CD4-positive, alpha-beta memory T cell (primary cell): ENCODE measurements around the gene SLC16A1. TPM values are rescaled to one million over a fixed set of nuclear protein-coding genes. Genes with fewer than 3 reads are reported as not detected.

Experiments used
- CTCF ChIA-PET: fragments of 350-600 bp; sonication (Branson Sonifier 250); formaldehyde crosslinking; loops from one replicate; lab custom pipeline; 2021; ENCODE audit warnings: inconsistent platforms; ENCODE audit not compliant: partially characterized antibody; lab: Charles Lee
- POLR2A ChIA-PET: fragments of 350-600 bp; sonication (Branson Sonifier 250); formaldehyde crosslinking; loops from one replicate; lab custom pipeline; 2021; ENCODE audit not compliant: partially characterized antibody; lab: Charles Lee
- DNase-seq, 5 donors: peaks; one replicate each; pipeline versions ENCODE4 v3.0.0 to v3.0.0-alpha.2; 2020 to 2022; ENCODE audit warnings: mixed read lengths in 1 of 5
- H3K27ac ChIP-seq: one replicate; pipeline ENCODE4 v1.7.0; 2013; ENCODE audit warnings: low read depth, low read length
- H3K27me3 ChIP-seq: 2 replicates; pipeline ENCODE4 v1.7.0; 2013; ENCODE audit warnings: mild to moderate bottlenecking, low read length, moderate library complexity; ENCODE audit not compliant: insufficient read depth
- H3K36me3 ChIP-seq: 2 replicates; pipeline ENCODE4 v1.7.0; 2013; ENCODE audit warnings: mild to moderate bottlenecking, low read length, moderate library complexity; ENCODE audit not compliant: insufficient read depth
- H3K4me1 ChIP-seq: 2 replicates; pipeline ENCODE4 v1.7.0; 2013; ENCODE audit warnings: mild to moderate bottlenecking, low read length, moderate library complexity; ENCODE audit not compliant: insufficient read depth
- H3K4me3 ChIP-seq, 2 donors: one replicate each; pipeline ENCODE4 v1.7.0; 2013; ENCODE audit warnings: low read length in 2 of 2, mild to moderate bottlenecking in 1 of 2
- H3K9me3 ChIP-seq, 2 donors: one replicate each; pipeline ENCODE4 v1.7.0; 2013; ENCODE audit warnings: low read length in 2 of 2, control low read depth in 1 of 2; ENCODE audit not compliant: control insufficient read depth in 1 of 2
- H3K27ac Mint-ChIP-seq, 7 donors: one replicate each; pipeline ENCODE4 v1.8.0; 2020 to 2021; ENCODE audit warnings: mixed read lengths in 7 of 7, mild to moderate bottlenecking in 6 of 7, inconsistent platforms in 3 of 7, moderate library complexity in 3 of 7
- H3K27me3 Mint-ChIP-seq, 2 donors: one replicate each; pipeline ENCODE4 v1.8.0; 2020 to 2021; ENCODE audit warnings: mixed read lengths in 2 of 2
- H3K36me3 Mint-ChIP-seq, 2 donors: one replicate each; pipeline ENCODE4 v1.8.0; 2020 to 2021; ENCODE audit warnings: mixed read lengths in 2 of 2, inconsistent platforms in 1 of 2, mild to moderate bottlenecking in 1 of 2
- H3K4me1 Mint-ChIP-seq, 4 donors: one replicate each; pipeline ENCODE4 v1.8.0; 2020 to 2021; ENCODE audit warnings: mixed read lengths in 4 of 4, mild to moderate bottlenecking in 1 of 4
- H3K4me3 Mint-ChIP-seq, 8 donors: one replicate each; pipeline ENCODE4 v1.8.0; 2020 to 2021; ENCODE audit warnings: mixed read lengths in 8 of 8, mild to moderate bottlenecking in 7 of 8, moderate library complexity in 6 of 8, inconsistent platforms in 3 of 8
- H3K9me3 Mint-ChIP-seq, 8 donors: one replicate each; pipeline ENCODE4 v1.8.0; 2020 to 2021; ENCODE audit warnings: mixed read lengths in 8 of 8, mild to moderate bottlenecking in 5 of 8, inconsistent platforms in 3 of 8, moderate library complexity in 1 of 8
- intact Hi-C: fragments of 100-400 bp; cut with micrococcal nuclease; formaldehyde crosslinking; loops from one replicate; pipeline ENCODE4 v1.15.1; 2023
- polyA plus RNA-seq, 2 donors: library from polyadenylated mRNA; unstranded; fragments of 300-500 nt; fragmentation: Illumina TruSeq; gene quantifications; one replicate each; pipeline ENCODE4 v1.2.3, GENCODE V29; 2021
- total RNA-seq, 2 experiments: library from RNA; stranded (reverse); gene quantifications; one replicate each; pipeline ENCODE4 v1.2.3, GENCODE V29; 2021

SLC16A1 gene
- total and polyA plus RNA-seq, 4 experiments from 2014 or later = 9.7 to 14.8 (median 11.3) TPM

DNA sequence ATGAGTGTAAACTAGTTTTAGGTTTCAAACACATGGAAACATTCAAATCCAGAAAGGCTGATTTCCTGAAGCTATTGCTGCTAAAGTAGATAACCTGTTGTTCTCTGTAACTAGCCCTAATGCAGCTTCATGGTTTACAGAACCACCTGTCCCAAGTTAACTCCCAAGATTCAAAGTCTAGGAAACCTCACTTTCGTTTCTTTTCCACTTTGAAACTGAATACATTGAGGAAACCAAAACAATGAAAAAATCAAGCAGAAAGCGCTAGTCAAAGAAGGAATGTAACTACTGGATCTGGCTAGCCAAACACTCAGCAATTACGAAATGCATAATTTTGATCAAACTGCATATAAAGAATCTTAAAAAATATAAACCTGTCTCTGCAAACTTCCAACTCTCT is 17.8 kb downstream of the SLC16A1 start:
- Histone ChIP-seq H3K27ac (no peak overlapping the region), H3K27me3 (no peaks in the 10 kb centered on the region), H3K4me3 (no peak overlapping the region), H3K36me3 (no peaks in the 10 kb centered on the region), H3K9me3 (no peaks in the 10 kb centered on the region), H3K4me1 (peaks cover 22% of the 10 kb centered on the region)
- no peak for DNase-seq
- Mint-ChIP-seq H3K4me1 (peaks cover 7 to 15% (median 13%) of the 10 kb centered on the region in 4 donors), H3K27me3 (no peaks in the 10 kb centered on the region), H3K9me3 (no peaks in the 10 kb centered on the region), H3K36me3 (no peaks in the 10 kb centered on the region), H3K4me3 (no peak overlapping the region), H3K27ac (no peak overlapping the region)
- CTCF ChIA-PET = no interaction called here
- intact Hi-C loops = no loop called here
- POLR2A ChIA-PET = no interaction called here

DNA sequence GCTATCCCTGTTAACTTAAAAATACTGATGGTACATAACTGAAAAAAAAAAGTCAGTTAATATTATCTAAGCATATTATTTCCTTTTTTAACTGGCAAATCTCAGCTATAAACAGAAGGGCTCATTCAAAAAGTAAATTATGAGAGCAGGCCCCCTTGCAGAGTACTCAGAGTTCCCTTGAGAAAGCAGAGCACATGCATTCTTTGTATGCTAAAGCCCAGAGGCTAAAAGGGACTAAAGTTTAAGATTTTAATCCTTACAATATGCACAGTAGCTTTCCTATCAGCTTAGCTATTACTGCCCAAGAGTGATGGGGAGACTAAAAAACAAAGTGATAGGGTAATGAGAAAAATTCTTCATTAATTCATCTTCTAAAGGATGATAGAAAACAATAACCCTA is 18.5 kb downstream of the SLC16A1 start:
- Mint-ChIP-seq H3K27ac (peak overlapping the region in 2 of 7 donors; percentile 14 to 50), H3K27me3 (no peaks in the 10 kb centered on the region), H3K4me1 (peaks cover 7 to 15% (median 13%) of the 10 kb centered on the region in 4 donors), H3K9me3 (no peaks in the 10 kb centered on the region), H3K4me3 (no peak overlapping the region), H3K36me3 (no peaks in the 10 kb centered on the region)
- Histone ChIP-seq H3K4me1 (peaks cover 22% of the 10 kb centered on the region), H3K27ac (no peak overlapping the region), H3K9me3 (no peaks in the 10 kb centered on the region), H3K27me3 (no peaks in the 10 kb centered on the region), H3K36me3 (no peaks in the 10 kb centered on the region), H3K4me3 (no peak overlapping the region)
- CTCF ChIA-PET = interaction anchor here (0.7 kb wide), 1 partner anchor 29 kb away, joined by 3 read pairs; no protein-coding TSS in a partner anchor
- no peak for DNase-seq
- POLR2A ChIA-PET = interaction anchor here (1.0 to 1.1 kb wide), 2 partner anchors 13 to 14 kb away, joined by 3 to 4 read pairs; no protein-coding TSS in a partner anchor
- intact Hi-C loops = no loop called here

DNA sequence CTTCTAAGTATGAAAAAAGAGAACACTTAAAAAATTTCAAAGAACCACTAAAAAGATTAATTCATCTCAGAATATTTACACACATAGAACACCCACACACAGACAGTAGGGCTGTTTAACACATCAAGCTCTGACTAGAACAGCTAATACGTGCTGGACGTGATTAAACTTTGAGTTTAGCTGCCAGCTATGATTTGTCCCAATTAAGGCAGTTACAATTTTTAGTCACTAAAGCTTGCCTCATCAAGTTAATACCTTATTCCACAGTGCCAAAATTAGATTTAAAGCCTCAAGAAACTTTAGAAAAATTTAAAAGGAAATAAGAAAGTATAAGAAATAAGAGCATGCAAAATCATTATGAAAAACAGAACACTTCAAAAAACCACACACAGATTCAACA is 18.9 kb downstream of the SLC16A1 start:
- H3K27ac Mint-ChIP-seq = peak overlapping the region in 1 of 7 donors; percentile 9
- no peaks in the 10 kb centered on the region for H3K27me3 ChIP-seq
- H3K4me1 ChIP-seq = peaks cover 22% of the 10 kb centered on the region
- no peaks in the 10 kb centered on the region for H3K9me3 Mint-ChIP-seq
- H3K27ac ChIP-seq = no peak overlapping the region
- intact Hi-C loops = no loop called here
- no peaks in the 10 kb centered on the region for H3K9me3 ChIP-seq
- no peak overlapping the region for H3K4me3 ChIP-seq
- peaks cover 7 to 15% (median 13%) of the 10 kb centered on the region in 4 donors for H3K4me1 Mint-ChIP-seq
- no peak for DNase-seq
- ChIA-PET CTCF (interaction anchor here (0.7 kb wide), 2 partner anchors 30 to 56 kb away, joined by 3 read pairs; no protein-coding TSS in a partner anchor), POLR2A (interaction anchor here (1.0 to 1.1 kb wide), 2 partner anchors 14 to 15 kb away, joined by 3 to 4 read pairs; no protein-coding TSS in a partner anchor)
- H3K4me3 Mint-ChIP-seq = no peak overlapping the region
- no peaks in the 10 kb centered on the region for H3K36me3 Mint-ChIP-seq
- no peaks in the 10 kb centered on the region for H3K27me3 Mint-ChIP-seq
- no peaks in the 10 kb centered on the region for H3K36me3 ChIP-seq

DNA sequence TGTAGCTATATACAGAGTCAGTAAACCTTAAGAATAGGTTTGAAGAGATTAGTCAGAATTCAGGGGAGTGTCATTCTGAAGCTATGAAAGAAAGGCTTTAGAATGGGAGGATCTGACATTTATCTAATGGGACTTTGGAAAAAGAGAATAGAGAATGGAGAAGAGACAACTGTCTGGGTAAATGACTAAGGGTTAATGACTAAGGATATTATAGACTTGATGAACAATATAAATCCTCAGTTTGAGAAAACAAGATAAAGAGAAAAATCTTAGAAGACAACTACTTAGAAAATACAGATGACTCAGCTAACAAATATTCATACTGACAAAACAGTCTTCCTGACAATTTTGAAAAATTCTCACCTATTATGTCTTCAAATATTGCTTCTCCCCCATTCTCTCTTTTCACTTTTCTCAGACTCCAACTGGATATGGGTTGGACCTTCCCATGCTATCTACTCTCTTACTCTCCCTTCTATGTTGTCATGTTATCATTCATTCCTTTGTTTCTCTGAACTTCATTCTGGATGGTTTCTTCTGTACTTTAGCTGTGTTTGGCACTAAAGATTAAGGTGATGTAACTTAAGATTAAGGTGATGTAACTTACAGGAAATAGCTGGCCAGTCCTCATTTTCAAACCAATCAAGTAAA is 20.4 kb downstream of the SLC16A1 start:
- Histone ChIP-seq H3K4me1 (peaks cover 22% of the 10 kb centered on the region), H3K36me3 (no peaks in the 10 kb centered on the region), H3K4me3 (no peak overlapping the region), H3K27me3 (no peaks in the 10 kb centered on the region), H3K27ac (no peak overlapping the region), H3K9me3 (no peaks in the 10 kb centered on the region)
- POLR2A ChIA-PET = interaction anchor here (0.6 kb wide), 1 partner anchor 93 kb away, joined by 3 read pairs; no protein-coding TSS in a partner anchor
- DNase-seq = no peak
- intact Hi-C loops = no loop called here
- no peaks in the 10 kb centered on the region for H3K9me3 Mint-ChIP-seq
- CTCF ChIA-PET = interaction anchor here (1.1 kb wide), 1 partner anchor 10 kb away, joined by 3 read pairs; no protein-coding TSS in a partner anchor
- peaks cover 7 to 15% (median 14%) of the 10 kb centered on the region in 4 donors for H3K4me1 Mint-ChIP-seq
- no peak overlapping the region for H3K4me3 Mint-ChIP-seq
- peak overlapping the region in 4 of 7 donors; percentile 7 to 48 (median 13) for H3K27ac Mint-ChIP-seq
- H3K36me3 Mint-ChIP-seq = no peaks in the 10 kb centered on the region
- no peaks in the 10 kb centered on the region for H3K27me3 Mint-ChIP-seq

DNA sequence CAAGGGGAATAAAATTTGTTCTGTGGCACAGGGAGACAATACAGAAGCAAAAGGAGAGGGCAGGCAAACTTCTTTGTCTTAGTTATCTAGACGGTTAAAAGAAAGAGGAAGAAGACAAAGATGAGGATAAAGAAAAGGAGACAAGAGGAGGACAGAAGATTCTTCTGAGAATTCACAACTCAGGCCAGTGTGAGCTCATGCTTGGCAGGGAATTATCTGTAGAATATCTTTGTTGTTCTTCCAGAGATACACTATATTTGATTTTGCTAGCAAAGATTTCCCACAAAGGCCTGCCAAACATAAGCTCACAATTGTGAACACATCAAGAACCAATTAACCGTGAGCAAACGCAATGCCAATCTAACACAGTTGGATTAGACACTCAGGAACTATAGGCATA is 21.4 kb downstream of the SLC16A1 start:
- Histone ChIP-seq H3K4me3 (no peak overlapping the region), H3K36me3 (no peaks in the 10 kb centered on the region), H3K4me1 (peaks cover 22% of the 10 kb centered on the region), H3K9me3 (no peaks in the 10 kb centered on the region), H3K27ac (no peak overlapping the region), H3K27me3 (no peaks in the 10 kb centered on the region)
- H3K27me3 Mint-ChIP-seq = no peaks in the 10 kb centered on the region
- ChIA-PET POLR2A (no interaction called here), CTCF (interaction anchor here (1.1 to 1.7 kb wide), 2 partner anchors 9 to 219 kb away, joined by 3 to 4 read pairs; no protein-coding TSS in a partner anchor)
- no peak for DNase-seq
- H3K4me1 Mint-ChIP-seq = peaks cover 7 to 15% (median 15%) of the 10 kb centered on the region in 4 donors
- H3K27ac Mint-ChIP-seq = peak overlapping the region in 2 of 7 donors; percentile 32 to 36
- no peaks in the 10 kb centered on the region for H3K36me3 Mint-ChIP-seq
- no peak overlapping the region for H3K4me3 Mint-ChIP-seq
- intact Hi-C loops = no loop called here
- H3K9me3 Mint-ChIP-seq = no peaks in the 10 kb centered on the region

DNA sequence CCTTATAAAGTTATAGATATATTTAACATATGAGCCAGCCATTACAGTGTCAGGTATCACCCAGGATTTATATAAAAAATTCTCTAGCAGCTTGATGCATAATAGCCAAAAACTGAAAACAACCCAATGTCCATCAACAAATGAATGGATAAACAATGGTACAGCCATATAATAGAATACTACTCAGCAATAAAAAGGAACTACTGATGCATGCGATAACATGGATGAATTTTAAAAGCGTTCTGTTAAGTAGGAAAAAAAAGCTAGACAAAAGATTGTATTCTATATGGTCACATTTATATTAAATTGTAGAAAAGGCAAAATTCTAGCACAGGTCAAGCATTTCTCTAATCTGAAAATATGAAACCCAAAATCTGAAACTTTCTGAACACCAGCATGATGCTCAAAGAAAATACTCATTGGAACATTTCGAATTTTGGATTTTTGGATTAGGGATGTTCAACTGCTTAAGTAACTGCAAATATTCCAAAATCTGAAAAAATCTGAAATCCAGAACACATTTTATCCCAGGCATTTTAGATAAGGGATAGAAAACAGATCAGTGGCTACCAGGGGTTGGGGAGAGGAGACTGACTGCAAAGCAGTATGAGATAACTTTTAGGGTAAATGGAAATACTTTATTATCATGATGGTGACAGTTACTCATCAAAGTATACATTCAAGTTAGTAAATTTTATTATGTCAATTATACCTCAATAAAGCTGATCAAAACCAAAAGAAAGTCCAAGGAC is 22.0 kb downstream of the SLC16A1 start:
- intact Hi-C loops = no loop called here

DNA sequence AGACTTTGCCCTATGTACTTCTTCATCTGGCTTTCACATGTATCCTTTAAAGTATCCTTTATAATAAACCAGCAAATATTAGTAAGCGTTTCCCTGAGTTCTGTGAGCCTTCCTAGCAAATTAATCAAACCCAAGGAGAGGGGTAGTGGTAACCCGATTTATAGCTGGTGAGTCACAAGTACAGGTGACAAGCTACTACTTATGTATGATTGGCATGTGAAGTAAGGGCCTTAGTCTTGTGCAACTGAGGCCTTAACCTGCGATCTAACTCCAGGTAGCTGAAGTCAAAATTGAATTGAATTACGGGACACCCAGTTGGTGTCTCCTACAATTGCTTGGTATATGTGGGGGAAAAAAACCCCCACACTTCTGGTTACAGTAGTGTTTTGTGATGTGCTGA is 26.0 kb downstream of the SLC16A1 start:
- Mint-ChIP-seq H3K4me3 (no peak overlapping the region), H3K36me3 (peaks cover 12 to 13% of the 10 kb centered on the region in 2 donors), H3K27me3 (no peaks in the 10 kb centered on the region), H3K9me3 (no peaks in the 10 kb centered on the region), H3K27ac (no peak overlapping the region), H3K4me1 (peaks cover 0 to 5% (median 5%) of the 10 kb centered on the region in 4 donors)
- Histone ChIP-seq H3K36me3 (no peaks in the 10 kb centered on the region), H3K4me1 (peaks cover 3% of the 10 kb centered on the region), H3K9me3 (no peaks in the 10 kb centered on the region), H3K4me3 (no peak overlapping the region), H3K27me3 (no peaks in the 10 kb centered on the region), H3K27ac (no peak overlapping the region)
- ChIA-PET POLR2A (no interaction called here), CTCF (interaction anchor here (1.0 kb wide), 1 partner anchor 51 kb away, joined by 4 read pairs; no protein-coding TSS in a partner anchor)
- intact Hi-C loops = no loop called here
- no peak for DNase-seq

More for the DNA sequence above, 22.0 kb downstream of the SLC16A1 start:
- no peaks in the 10 kb centered on the region for H3K27me3 Mint-ChIP-seq
- H3K4me3 ChIP-seq = no peak overlapping the region
- no peak overlapping the region for H3K27ac ChIP-seq
- H3K9me3 Mint-ChIP-seq = no peaks in the 10 kb centered on the region
- ChIA-PET POLR2A (no interaction called here), CTCF (interaction anchor here (1.7 kb wide), 1 partner anchor 218 kb away, joined by 4 read pairs; no protein-coding TSS in a partner anchor)
- no peaks in the 10 kb centered on the region for H3K36me3 ChIP-seq
- no peaks in the 10 kb centered on the region for H3K27me3 ChIP-seq
- no peaks in the 10 kb centered on the region for H3K9me3 ChIP-seq
- no peak overlapping the region for H3K4me3 Mint-ChIP-seq
- no peak for DNase-seq
- H3K27ac Mint-ChIP-seq = peak overlapping the region in 2 of 7 donors; percentile 32 to 59
- H3K36me3 Mint-ChIP-seq = peaks cover 0 to under 1% of the 10 kb centered on the region in 2 donors
- H3K4me1 Mint-ChIP-seq = peaks cover 7 to 15% (median 14%) of the 10 kb centered on the region in 4 donors
- peaks cover 22% of the 10 kb centered on the region for H3K4me1 ChIP-seq
